ENCODE data around the gene C1orf232. TPM values are rescaled to one million over a fixed set of nuclear protein-coding genes. Genes with fewer than 3 reads are reported as not detected.

Gene C1orf232
- total and polyA plus RNA-seq, 9 of the 15 experiments (the other 6 are each of a cell fraction or from before 2014, with no cell fraction given), result not detected

DNA sequence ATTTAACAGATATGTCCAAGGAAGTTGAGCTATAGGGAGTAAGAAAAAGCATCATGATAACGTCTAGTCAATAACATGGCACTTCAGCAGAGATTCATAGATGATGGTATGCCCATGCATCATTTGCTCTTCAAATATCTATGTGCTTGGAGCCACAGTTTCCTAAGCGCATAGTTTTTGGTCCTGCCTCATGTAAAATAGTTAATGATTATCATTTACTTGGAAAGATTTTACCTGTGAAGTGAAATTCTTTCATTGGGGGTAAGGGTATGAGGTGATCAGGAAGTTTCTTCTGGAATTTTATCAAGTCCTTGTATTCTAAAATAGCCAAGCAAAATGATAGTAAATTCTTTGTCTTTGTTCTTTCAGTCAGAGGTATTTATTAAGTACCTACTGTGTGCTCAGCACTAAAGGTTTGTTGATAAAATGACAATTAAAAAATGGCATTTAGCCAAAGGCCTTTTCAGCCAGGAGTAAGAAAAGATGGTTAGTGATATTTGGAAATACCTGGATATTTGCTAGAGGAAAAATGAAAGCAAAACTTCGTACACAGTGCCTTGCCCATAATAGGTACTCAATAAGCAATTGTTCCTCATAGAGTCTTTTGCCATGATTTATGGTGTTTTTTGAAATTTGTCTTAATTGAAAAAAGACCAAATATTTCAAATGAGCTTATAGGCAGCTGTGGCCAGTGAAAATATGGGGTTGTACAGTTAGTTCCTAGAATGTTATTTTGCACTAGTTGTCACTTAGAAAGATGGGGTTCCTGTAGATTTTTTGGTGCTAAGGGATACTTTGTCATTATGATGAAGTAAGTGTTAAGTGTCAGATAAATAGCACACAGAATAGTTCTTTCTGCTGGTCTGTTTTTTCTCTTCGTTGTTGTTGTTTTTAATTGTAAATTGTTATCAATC is 44.1 kb downstream of the C1orf232 start (continued):
- TF ChIP-seq, protein P1, sequence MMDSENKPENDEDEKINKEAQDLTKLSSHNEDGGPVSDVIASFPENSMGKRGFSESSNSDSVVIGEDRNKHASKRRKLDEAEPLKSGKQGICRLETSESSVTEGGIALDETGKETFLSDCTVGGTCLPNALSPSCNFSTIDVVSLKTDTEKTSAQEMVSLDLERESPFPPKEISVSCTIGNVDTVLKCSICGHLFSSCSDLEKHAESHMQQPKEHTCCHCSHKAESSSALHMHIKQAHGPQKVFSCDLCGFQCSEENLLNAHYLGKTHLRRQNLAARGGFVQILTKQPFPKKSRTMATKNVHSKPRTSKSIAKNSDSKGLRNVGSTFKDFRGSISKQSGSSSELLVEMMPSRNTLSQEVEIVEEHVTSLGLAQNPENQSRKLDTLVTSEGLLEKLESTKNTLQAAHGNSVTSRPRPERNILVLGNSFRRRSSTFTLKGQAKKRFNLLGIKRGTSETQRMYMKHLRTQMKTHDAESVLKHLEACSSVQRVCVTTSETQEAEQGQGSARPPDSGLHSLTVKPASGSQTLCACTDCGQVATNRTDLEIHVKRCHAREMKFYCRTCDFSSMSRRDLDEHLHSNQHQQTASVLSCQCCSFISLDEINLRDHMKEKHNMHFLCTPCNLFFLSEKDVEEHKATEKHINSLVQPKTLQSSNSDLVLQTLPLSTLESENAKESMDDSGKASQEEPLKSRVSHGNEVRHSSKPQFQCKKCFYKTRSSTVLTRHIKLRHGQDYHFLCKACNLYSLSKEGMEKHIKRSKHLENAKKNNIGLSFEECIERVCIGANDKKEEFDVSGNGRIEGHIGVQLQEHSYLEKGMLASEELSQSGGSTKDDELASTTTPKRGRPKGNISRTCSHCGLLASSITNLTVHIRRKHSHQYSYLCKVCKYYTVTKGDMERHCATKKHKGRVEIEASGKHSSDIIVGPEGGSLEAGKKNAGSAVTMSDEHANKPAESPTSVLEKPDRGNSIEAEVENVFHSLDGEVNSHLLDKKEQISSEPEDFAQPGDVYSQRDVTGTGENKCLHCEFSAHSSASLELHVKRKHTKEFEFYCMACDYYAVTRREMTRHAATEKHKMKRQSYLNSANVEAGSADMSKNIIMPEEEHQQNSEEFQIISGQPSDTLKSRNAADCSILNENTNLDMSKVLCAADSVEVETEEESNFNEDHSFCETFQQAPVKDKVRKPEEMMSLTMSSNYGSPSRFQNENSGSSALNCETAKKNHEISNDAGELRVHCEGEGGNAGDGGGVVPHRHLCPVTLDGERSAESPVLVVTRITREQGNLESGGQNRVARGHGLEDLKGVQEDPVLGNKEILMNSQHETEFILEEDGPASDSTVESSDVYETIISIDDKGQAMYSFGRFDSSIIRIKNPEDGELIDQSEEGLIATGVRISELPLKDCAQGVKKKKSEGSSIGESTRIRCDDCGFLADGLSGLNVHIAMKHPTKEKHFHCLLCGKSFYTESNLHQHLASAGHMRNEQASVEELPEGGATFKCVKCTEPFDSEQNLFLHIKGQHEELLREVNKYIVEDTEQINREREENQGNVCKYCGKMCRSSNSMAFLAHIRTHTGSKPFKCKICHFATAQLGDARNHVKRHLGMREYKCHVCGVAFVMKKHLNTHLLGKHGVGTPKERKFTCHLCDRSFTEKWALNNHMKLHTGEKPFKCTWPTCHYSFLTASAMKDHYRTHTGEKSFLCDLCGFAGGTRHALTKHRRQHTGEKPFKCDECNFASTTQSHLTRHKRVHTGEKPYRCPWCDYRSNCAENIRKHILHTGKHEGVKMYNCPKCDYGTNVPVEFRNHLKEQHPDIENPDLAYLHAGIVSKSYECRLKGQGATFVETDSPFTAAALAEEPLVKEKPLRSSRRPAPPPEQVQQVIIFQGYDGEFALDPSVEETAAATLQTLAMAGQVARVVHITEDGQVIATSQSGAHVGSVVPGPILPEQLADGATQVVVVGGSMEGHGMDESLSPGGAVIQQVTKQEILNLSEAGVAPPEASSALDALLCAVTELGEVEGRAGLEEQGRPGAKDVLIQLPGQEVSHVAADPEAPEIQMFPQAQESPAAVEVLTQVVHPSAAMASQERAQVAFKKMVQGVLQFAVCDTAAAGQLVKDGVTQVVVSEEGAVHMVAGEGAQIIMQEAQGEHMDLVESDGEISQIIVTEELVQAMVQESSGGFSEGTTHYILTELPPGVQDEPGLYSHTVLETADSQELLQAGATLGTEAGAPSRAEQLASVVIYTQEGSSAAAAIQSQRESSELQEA (IDR thresholded peaks at IDR 0.05; ENCODE audit: low read depth), result no peak
- no peak for TF ChIP-seq ZNF217 (CRISPR knock-in tag; IDR thresholded peaks at IDR 0.05)
- TF ChIP-seq CSDE1 (IDR thresholded peaks at IDR 0.05), result no peak
- TF ChIP-seq BRCA1 (IDR thresholded peaks at IDR 0.05), result no peak
- no peak for TF ChIP-seq BRCA1 (CRISPR knock-in tag; IDR thresholded peaks at IDR 0.05)
- TF ChIP-seq CCNT2 (IDR thresholded peaks at IDR 0.05; ENCODE audit: borderline replicate concordance, extremely low read depth, insufficient read length, low read depth, low read length), result no peak
- TF ChIP-seq ZNF347 (CRISPR knock-in tag; IDR thresholded peaks at IDR 0.05; ENCODE audit: low read depth), result no peak
- no peak for TF ChIP-seq JUN (IDR thresholded peaks at IDR 0.05; ENCODE audit: borderline replicate concordance, low read depth, low read length)
- TF ChIP-seq JUN (CRISPR knock-in tag; IDR thresholded peaks at IDR 0.05; ENCODE audit: borderline replicate concordance), result no peak
- TF ChIP-seq, protein P2, sequence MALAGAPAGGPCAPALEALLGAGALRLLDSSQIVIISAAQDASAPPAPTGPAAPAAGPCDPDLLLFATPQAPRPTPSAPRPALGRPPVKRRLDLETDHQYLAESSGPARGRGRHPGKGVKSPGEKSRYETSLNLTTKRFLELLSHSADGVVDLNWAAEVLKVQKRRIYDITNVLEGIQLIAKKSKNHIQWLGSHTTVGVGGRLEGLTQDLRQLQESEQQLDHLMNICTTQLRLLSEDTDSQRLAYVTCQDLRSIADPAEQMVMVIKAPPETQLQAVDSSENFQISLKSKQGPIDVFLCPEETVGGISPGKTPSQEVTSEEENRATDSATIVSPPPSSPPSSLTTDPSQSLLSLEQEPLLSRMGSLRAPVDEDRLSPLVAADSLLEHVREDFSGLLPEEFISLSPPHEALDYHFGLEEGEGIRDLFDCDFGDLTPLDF (CRISPR knock-in tag; IDR thresholded peaks at IDR 0.05), result no peak
- peak; percentile 79; the same call in 1 of the 2 replicates for TF ChIP-seq ZFPM2 (CRISPR knock-in tag; IDR thresholded peaks at IDR 0.05)
- TF ChIP-seq NR1H2 (CRISPR knock-in tag; IDR thresholded peaks at IDR 0.05), result no peak
- peak; percentile 35 for TF ChIP-seq BRD9 (IDR thresholded peaks at IDR 0.05; ENCODE audit: low read depth, partially characterized antibody)
- no peak for TF ChIP-seq MIER1 (IDR thresholded peaks at IDR 0.05; ENCODE audit: low read depth)
- no peak for TF ChIP-seq FOXJ2 (tag; IDR thresholded peaks at IDR 0.05)
- 0 out of 2 replicates have a peak, but pooled peaks have one; percentile 30 for TF ChIP-seq TCFL5 (CRISPR knock-in tag; conservative IDR thresholded peaks at IDR 0.05)
- TF ChIP-seq, protein P3, sequence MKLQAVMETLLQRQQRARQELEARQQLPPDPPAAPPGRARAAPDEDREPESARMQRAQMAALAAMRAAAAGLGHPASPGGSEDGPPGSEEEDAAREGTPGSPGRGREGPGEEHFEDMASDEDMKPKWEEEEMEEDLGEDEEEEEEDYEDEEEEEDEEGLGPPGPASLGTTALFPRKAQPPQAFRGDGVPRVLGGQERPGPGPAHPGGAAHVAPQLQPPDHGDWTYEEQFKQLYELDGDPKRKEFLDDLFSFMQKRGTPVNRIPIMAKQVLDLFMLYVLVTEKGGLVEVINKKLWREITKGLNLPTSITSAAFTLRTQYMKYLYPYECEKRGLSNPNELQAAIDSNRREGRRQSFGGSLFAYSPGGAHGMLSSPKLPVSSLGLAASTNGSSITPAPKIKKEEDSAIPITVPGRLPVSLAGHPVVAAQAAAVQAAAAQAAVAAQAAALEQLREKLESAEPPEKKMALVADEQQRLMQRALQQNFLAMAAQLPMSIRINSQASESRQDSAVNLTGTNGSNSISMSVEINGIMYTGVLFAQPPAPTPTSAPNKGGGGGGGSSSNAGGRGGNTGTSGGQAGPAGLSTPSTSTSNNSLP (IDR thresholded peaks at IDR 0.05; ENCODE audit: borderline replicate concordance, low read depth, low read length), result no peak
